ENCODE measurements around the gene TMEM253.

Gene TMEM253

GRCh38 chr14:21088687-21089086 is 12.2 kb upstream of the TMEM253 start:
- POLR2A ChIA-PET = interaction anchor here (2.7 to 6.3 kb wide), 2 partner anchors 16 to 17 kb away, joined by 8 to 37 read pairs; partner anchors contain the start of gene ARHGEF40
- DNase-seq (ENCODE audit: extremely low spot score) = no peak
- TF ChIP-seq, protein P1, sequence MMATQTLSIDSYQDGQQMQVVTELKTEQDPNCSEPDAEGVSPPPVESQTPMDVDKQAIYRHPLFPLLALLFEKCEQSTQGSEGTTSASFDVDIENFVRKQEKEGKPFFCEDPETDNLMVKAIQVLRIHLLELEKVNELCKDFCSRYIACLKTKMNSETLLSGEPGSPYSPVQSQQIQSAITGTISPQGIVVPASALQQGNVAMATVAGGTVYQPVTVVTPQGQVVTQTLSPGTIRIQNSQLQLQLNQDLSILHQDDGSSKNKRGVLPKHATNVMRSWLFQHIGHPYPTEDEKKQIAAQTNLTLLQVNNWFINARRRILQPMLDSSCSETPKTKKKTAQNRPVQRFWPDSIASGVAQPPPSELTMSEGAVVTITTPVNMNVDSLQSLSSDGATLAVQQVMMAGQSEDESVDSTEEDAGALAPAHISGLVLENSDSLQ (IDR thresholded peaks at IDR 0.05) = no peak
- TF ChIP-seq SP1 (IDR thresholded peaks at IDR 0.05) (no peak), ARNT (IDR thresholded peaks at IDR 0.05) (no peak), ZNF384 (IDR thresholded peaks at IDR 0.05) (no peak), FOXA1 (IDR thresholded peaks at IDR 0.05) (no peak), BHLHE40 (IDR thresholded peaks at IDR 0.05; ENCODE audit: borderline replicate concordance) (no peak), HDGF (IDR thresholded peaks at IDR 0.05; ENCODE audit: borderline replicate concordance) (no peak), NFRKB (IDR thresholded peaks at IDR 0.05) (no peak), LEF1 (IDR thresholded peaks at IDR 0.05; ENCODE audit: borderline replicate concordance) (no peak), CTBP1 (IDR thresholded peaks at IDR 0.05; ENCODE audit: borderline replicate concordance) (no peak), TARDBP (IDR thresholded peaks at IDR 0.05) (no peak)
- CTCF ChIA-PET = interaction anchor here (1.1 to 2.7 kb wide), 4 partner anchors 17 to 74 kb away, joined by 3 to 26 read pairs (median 13); partner anchors contain the start of gene ARHGEF40

GRCh38 chr14:21089271-21089670 is 11.6 kb upstream of the TMEM253 start:
- CTCF ChIA-PET = interaction anchor here (0.9 to 2.7 kb wide), 7 partner anchors 9 to 74 kb away, joined by 3 to 26 read pairs (median 7); partner anchors contain the start of genes ARHGEF40 and TMEM253

DNA sequence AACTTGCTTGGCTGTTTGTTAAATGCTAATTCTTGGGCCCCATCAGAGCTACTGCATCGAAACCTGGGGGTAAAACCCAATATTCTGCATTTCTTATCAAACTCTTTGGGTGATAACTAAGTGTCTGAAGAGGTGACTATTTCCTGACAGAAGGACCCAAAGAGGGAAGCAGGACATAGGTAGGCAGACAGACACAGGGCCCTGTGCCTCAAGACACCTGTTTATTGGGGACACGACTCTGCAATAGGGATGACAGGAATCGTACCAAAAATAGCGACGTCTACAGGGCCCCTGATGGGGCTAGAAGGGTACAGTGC is 11.0 kb upstream of the TMEM253 start:
- no peak for DNase-seq (ENCODE audit: extremely low spot score)
- ChIA-PET CTCF (interaction anchor here (0.8 to 2.7 kb wide), 7 partner anchors 10 to 75 kb away, joined by 3 to 26 read pairs (median 7); partner anchors contain the start of genes ARHGEF40 and TMEM253), POLR2A (interaction anchor here (0.7 to 2.7 kb wide), 3 partner anchors 15 to 19 kb away, joined by 3 to 8 read pairs (median 4); no protein-coding TSS in a partner anchor)

More at GRCh38 chr14:21089271-21089670, 11.6 kb upstream of the TMEM253 start:
- POLR2A ChIA-PET = interaction anchor here (0.7 to 2.7 kb wide), 2 partner anchors 15 to 18 kb away, joined by 4 to 8 read pairs; no protein-coding TSS in a partner anchor
- no peak for DNase-seq (ENCODE audit: extremely low spot score)
- TF ChIP-seq FOXK2 (IDR thresholded peaks at IDR 0.05) (no peak), BHLHE40 (IDR thresholded peaks at IDR 0.05; ENCODE audit: borderline replicate concordance) (no peak), ARNT (IDR thresholded peaks at IDR 0.05) (no peak)

DNA sequence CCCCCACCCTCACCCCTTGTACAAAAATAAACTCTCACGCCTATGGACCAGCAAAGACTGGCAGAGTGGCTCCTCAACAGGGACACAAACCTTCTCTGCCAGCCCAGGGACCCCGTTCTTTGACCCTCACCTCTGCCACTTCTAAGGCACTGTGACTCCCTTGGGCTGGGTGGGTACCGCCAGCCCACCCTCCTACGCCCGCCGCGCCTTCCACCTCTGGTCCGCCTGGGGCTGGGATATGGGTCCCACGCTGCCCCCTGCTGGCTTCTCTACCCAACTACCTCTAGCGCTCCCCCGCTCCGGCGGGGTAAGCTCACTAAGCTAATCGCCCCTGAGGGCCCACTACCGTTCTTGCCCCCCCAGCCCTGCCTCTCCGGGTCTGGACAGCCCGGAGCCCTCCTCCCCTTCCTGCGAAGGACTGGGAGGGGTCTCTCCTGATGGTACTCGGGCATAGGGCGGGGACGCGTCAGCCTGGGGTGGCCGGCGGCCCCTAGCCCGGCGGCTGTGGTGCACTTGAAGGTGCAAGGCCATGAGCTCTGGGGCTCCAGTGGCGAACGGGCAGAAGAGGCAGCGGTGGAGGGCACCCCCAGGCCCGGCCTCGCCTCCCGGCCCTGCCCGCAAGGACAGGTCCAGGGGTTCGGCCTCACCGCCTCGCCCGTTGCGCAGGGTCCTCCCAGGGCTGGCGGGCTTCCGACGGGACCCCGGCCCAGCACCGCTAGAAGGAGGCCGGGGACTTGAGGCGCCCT is 10.5 kb upstream of the TMEM253 start:
- TF ChIP-seq FOXA1 (IDR thresholded peaks at IDR 0.05) (no peak), SUZ12 (IDR thresholded peaks at IDR 0.05) (no peak), NFRKB (IDR thresholded peaks at IDR 0.05) (no peak), ARNT (IDR thresholded peaks at IDR 0.05) (no peak), ELF4 (IDR thresholded peaks at IDR 0.05) (no peak), SP1 (IDR thresholded peaks at IDR 0.05) (no peak), HDGF (IDR thresholded peaks at IDR 0.05; ENCODE audit: borderline replicate concordance) (no peak), CTBP1 (IDR thresholded peaks at IDR 0.05; ENCODE audit: borderline replicate concordance) (no peak), ZNF384 (IDR thresholded peaks at IDR 0.05) (no peak), TARDBP (IDR thresholded peaks at IDR 0.05) (no peak), L3MBTL2 (conservative IDR thresholded peaks at IDR 0.05) (no peak)
- TF ChIP-seq, protein P1 (IDR thresholded peaks at IDR 0.05) = no peak
- ChIA-PET POLR2A (interaction anchor here (1.2 to 2.7 kb wide), 2 partner anchors 14 to 19 kb away, joined by 3 to 8 read pairs; no protein-coding TSS in a partner anchor), CTCF (interaction anchor here (0.8 to 2.7 kb wide), 7 partner anchors 11 to 76 kb away, joined by 3 to 26 read pairs (median 7); partner anchors contain the start of genes ARHGEF40 and TMEM253)
- DNase-seq (ENCODE audit: extremely low spot score) = no peak

More for the DNA sequence above, 11.0 kb upstream of the TMEM253 start:
- no peak for TF ChIP-seq BHLHE40 (IDR thresholded peaks at IDR 0.05; ENCODE audit: borderline replicate concordance)
- TF ChIP-seq FOXA1 (IDR thresholded peaks at IDR 0.05) = no peak
- TF ChIP-seq, protein P1 (IDR thresholded peaks at IDR 0.05) = no peak
- no peak for TF ChIP-seq L3MBTL2 (conservative IDR thresholded peaks at IDR 0.05)
- no peak for TF ChIP-seq SUZ12 (IDR thresholded peaks at IDR 0.05)
- no peak for TF ChIP-seq ARNT (IDR thresholded peaks at IDR 0.05)
- TF ChIP-seq HDGF (IDR thresholded peaks at IDR 0.05; ENCODE audit: borderline replicate concordance) = no peak

- POLR2A ChIA-PET = interaction anchor here (1.2 to 2.7 kb wide), 3 partner anchors 13 to 23 kb away, joined by 3 to 8 read pairs (median 8); no protein-coding TSS in a partner anchor
- CTCF ChIA-PET = interaction anchor here (0.6 to 6.8 kb wide), 10 partner anchors 10 to 76 kb away, joined by 3 to 68 read pairs (median 8); partner anchors contain the start of genes ARHGEF40, RNASE8 and TMEM253
- DNase-seq (ENCODE audit: extremely low spot score) = no peak
- TF ChIP-seq ARNT (IDR thresholded peaks at IDR 0.05) = no peak
- TF ChIP-seq FOXM1 (IDR thresholded peaks at IDR 0.05; ENCODE audit: borderline replicate concordance) = no peak
- no peak for TF ChIP-seq FOXA1 (IDR thresholded peaks at IDR 0.05)
- TF ChIP-seq, protein P1 (IDR thresholded peaks at IDR 0.05) = no peak
- TF ChIP-seq NFRKB (IDR thresholded peaks at IDR 0.05) = no peak
- TF ChIP-seq BHLHE40 (IDR thresholded peaks at IDR 0.05; ENCODE audit: borderline replicate concordance) = no peak
- TF ChIP-seq CTBP1 (IDR thresholded peaks at IDR 0.05; ENCODE audit: borderline replicate concordance) = no peak
- no peak for TF ChIP-seq FOXK2 (IDR thresholded peaks at IDR 0.05)
- TF ChIP-seq L3MBTL2 (conservative IDR thresholded peaks at IDR 0.05) = no peak
- no peak for TF ChIP-seq ZNF384 (IDR thresholded peaks at IDR 0.05)
- TF ChIP-seq TARDBP (IDR thresholded peaks at IDR 0.05) = no peak
- no peak for TF ChIP-seq LEF1 (IDR thresholded peaks at IDR 0.05; ENCODE audit: borderline replicate concordance)
- no peak for TF ChIP-seq SUZ12 (IDR thresholded peaks at IDR 0.05)
- TF ChIP-seq ELF4 (IDR thresholded peaks at IDR 0.05) = no peak
- TF ChIP-seq HDGF (IDR thresholded peaks at IDR 0.05; ENCODE audit: borderline replicate concordance) = no peak
- no peak for TF ChIP-seq SP1 (IDR thresholded peaks at IDR 0.05)
Measured at GRCh38 chr14:21090940-21091663, 9.8 kb upstream of the TMEM253 start.

Measured in HEK293T (cell line).